Measurements from ENCODE around the gene CUX1. TPM values are rescaled to one million over a fixed set of nuclear protein-coding genes. Genes with fewer than 3 reads are reported as not detected.

CUX1 gene
- total and polyA plus RNA-seq, 10 of the 15 experiments (the other 5 are each of a cell fraction or from before 2014, with no cell fraction given), result 6.1 to 48.6 (median 25.9) TPM

DNA sequence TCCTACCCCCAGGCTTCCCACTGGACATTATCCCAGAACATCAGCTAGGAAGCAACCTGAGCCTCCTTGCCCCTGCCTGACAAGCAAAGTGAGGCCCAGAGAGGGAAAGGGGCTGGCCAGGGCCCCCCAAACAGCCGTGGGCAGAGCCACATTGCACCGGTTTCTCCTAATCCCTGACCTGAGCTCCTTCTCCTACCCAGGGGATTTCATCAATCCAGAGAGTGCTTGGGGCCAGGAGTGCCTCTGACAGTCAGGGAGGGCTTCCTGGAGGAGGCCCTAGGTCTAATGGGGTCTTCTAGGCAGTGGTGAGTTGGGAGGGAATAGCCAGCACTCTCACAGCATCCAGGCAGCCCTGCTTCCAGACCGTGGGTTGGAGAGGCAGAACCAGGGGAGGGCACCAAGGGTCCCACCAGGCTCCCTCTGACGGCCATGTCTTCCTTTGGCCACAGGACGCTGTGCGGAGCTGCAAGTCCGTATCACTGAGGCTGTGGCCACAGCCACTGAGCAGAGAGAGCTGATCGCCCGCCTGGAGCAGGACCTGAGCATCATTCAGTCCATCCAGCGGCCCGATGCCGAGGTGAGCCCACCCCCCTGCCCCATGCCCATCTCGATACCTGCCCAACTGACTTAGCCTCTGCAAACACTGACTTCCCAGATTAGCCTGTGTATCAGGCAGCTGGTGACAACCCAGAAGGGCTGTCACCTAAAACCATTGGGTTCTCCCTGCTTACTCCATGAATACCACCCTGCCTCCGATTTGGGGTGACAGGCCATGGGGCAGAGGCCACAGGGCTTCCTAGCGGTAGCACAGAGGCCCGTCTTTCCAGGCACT, 455.7 kb downstream of the CUX1 start:
- Histone ChIP-seq H3K4me3 (no peak overlapping the region), H3K27me3 (replicated peaks in 1 of 2; ENCODE audit: control insufficient read depth in 2 of 2, insufficient read depth in 2 of 2, low read length in 1 of 2) (no peaks in the 10 kb centered on the region; a peak in 1 of 4 replicates), H3K9ac (ENCODE audit: control insufficient read depth, insufficient read depth, low read length) (no peak overlapping the region), H4K20me1 (ENCODE audit: control insufficient read depth, insufficient read depth) (no peaks in the 10 kb centered on the region), H3K4me2 (ENCODE audit: control insufficient read depth, insufficient read depth) (no peak overlapping the region), H2AFZ (ENCODE audit: control insufficient read depth, low read depth, low read length) (no peak overlapping the region), H3K36me3 (ENCODE audit: control insufficient read depth in 2 of 2, insufficient read depth in 2 of 2, low read length in 1 of 2) (no peaks in the 10 kb centered on the region; a peak in 1 of 4 replicates), H3K9me3 (replicated peaks; ENCODE audit: control insufficient read depth, insufficient read depth, low read length) (no peaks in the 10 kb centered on the region), H3K27ac (ENCODE audit: control insufficient read depth, insufficient read depth) (no peak overlapping the region), H3K79me2 (ENCODE audit: control insufficient read depth, insufficient read depth, low read length) (no peaks in the 10 kb centered on the region), H3K4me1 (ENCODE audit: control insufficient read depth, insufficient read depth, low read length) (no peaks in the 10 kb centered on the region)
- ChIA-PET POLR2A (interaction anchor here (0.6 kb wide), 1 partner anchor 586 kb away, joined by 3 read pairs; no protein-coding TSS in a partner anchor), SMC1A (ENCODE audit: uncharacterized antibody, unreplicated experiment) (interaction anchor here (0.5 to 1.4 kb wide), 4 partner anchors 38 to 732 kb away, joined by 3 read pairs; no protein-coding TSS in a partner anchor), RAD21 (ENCODE audit: unreplicated experiment) (interaction anchor here (1.7 to 2.7 kb wide), 2 partner anchors 670 to 730 kb away, joined by 8 to 14 read pairs; no protein-coding TSS in a partner anchor), CTCF (interaction anchor here (1.0 to 5.6 kb wide), 7 partner anchors 36 to 730 kb away, joined by 3 to 39 read pairs (median 4); no protein-coding TSS in a partner anchor)
- 55% methylated on average over 16 of the region's 16 CpGs for WGBS (ENCODE audit: insufficient coverage, insufficient replicate concordance, low lambda C conversion rate, missing lambda C conversion rate)
- no peak for FAIRE-seq
- no peak for ATAC-seq
- DNase-seq (ENCODE audit: low read depth, low spot score), result no peak
- in situ Hi-C loops (cut with MboI), result loop anchor here (5.0 to 25.0 kb wide), 3 partner anchors 671 to 911 kb away; partner anchors contain the start of gene COL26A1
- no TSS peak for BruUV-seq (replicated peaks)
- no peak for TF ChIP-seq MXI1 (IDR thresholded peaks at IDR 0.05; ENCODE audit: low read depth, low read length)
- no peak for TF ChIP-seq YY1 (IDR thresholded peaks at IDR 0.05; ENCODE audit: low read depth, low read length)
- TF ChIP-seq ZZZ3 (IDR thresholded peaks at IDR 0.05; ENCODE audit: control insufficient read depth, insufficient read length, low read depth), result no peak
- TF ChIP-seq, protein P1, sequence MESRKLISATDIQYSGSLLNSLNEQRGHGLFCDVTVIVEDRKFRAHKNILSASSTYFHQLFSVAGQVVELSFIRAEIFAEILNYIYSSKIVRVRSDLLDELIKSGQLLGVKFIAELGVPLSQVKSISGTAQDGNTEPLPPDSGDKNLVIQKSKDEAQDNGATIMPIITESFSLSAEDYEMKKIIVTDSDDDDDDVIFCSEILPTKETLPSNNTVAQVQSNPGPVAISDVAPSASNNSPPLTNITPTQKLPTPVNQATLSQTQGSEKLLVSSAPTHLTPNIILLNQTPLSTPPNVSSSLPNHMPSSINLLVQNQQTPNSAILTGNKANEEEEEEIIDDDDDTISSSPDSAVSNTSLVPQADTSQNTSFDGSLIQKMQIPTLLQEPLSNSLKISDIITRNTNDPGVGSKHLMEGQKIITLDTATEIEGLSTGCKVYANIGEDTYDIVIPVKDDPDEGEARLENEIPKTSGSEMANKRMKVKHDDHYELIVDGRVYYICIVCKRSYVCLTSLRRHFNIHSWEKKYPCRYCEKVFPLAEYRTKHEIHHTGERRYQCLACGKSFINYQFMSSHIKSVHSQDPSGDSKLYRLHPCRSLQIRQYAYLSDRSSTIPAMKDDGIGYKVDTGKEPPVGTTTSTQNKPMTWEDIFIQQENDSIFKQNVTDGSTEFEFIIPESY (IDR thresholded peaks at IDR 0.05), result no peak
- TF ChIP-seq SUZ12 (IDR thresholded peaks at IDR 0.05; ENCODE audit: unreplicated experiment), result no peak
- no peak for TF ChIP-seq ZSCAN29 (IDR thresholded peaks at IDR 0.05)
- TF ChIP-seq, protein P2, sequence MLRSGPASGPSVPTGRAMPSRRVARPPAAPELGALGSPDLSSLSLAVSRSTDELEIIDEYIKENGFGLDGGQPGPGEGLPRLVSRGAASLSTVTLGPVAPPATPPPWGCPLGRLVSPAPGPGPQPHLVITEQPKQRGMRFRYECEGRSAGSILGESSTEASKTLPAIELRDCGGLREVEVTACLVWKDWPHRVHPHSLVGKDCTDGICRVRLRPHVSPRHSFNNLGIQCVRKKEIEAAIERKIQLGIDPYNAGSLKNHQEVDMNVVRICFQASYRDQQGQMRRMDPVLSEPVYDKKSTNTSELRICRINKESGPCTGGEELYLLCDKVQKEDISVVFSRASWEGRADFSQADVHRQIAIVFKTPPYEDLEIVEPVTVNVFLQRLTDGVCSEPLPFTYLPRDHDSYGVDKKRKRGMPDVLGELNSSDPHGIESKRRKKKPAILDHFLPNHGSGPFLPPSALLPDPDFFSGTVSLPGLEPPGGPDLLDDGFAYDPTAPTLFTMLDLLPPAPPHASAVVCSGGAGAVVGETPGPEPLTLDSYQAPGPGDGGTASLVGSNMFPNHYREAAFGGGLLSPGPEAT (IDR thresholded peaks at IDR 0.05; ENCODE audit: low read depth), result no peak
- intact Hi-C loops (cut with micrococcal nuclease; ENCODE audit: unreplicated experiment), result loop anchor here (1.0 to 2.0 kb wide), 4 partner anchors 458 to 730 kb away; no protein-coding TSS in a partner anchor
